Glomerular endothelial cell (primary cell): ENCODE data around the gene RHOH. TPM values are rescaled to one million over a fixed set of nuclear protein-coding genes. Genes with fewer than 3 reads are reported as not detected.

Experiments used
- DNase-seq: peaks from one replicate; pipeline ENCODE4 v3.0.0-alpha.2; 2011; ENCODE audit warnings: low read depth, low spot score; ENCODE audit errors: extremely low read depth
- total RNA-seq: library from RNA; depleted of rRNA; stranded (reverse); fragments of >200 nt; gene quantifications from 2 replicates; pipeline ENCODE4 v1.2.3, GENCODE V29; 2015

The RHOH gene
- total RNA-seq, 1 donor from 2014 or later: 0.82 TPM

DNA sequence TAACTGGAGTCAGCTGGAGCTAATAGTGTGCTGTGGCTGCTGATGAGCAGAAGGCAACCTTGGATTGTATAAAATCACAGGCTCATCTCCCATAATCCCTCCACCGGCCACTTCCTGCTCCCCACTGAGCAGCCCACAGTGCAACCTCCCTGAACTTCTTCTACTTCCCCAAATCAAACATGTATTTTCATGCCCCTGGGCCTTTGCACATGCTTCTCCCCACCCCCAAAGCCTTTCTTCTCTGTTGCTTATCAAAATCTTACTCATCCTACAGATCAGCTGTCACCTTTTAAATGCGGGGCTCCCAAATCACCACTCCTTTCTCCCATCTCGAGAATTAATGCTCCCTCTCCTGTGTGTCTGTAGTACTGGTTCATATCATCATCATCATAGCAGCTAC is 35.8 kb downstream of the RHOH start:
- no peak for DNase-seq

DNA sequence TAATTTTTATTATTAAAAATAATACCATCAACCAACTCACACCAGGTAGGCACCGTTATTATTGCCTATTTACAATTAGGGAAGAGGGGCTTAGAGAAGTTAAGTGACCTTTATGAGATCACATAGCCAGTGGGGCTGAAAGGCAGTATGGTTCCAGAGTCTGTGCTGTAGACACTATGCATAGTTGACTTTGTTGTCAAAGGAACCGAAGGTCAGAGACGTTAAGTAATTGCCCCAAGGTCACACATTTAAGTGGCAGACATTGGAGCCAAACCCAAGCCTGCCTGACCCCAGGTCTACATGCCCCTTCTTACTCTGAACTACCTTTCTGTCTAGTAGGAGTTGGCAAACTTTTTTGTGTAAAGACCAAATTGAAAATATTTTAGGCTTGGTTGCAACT is 36.4 kb downstream of the RHOH start:
- no peak for DNase-seq

DNA sequence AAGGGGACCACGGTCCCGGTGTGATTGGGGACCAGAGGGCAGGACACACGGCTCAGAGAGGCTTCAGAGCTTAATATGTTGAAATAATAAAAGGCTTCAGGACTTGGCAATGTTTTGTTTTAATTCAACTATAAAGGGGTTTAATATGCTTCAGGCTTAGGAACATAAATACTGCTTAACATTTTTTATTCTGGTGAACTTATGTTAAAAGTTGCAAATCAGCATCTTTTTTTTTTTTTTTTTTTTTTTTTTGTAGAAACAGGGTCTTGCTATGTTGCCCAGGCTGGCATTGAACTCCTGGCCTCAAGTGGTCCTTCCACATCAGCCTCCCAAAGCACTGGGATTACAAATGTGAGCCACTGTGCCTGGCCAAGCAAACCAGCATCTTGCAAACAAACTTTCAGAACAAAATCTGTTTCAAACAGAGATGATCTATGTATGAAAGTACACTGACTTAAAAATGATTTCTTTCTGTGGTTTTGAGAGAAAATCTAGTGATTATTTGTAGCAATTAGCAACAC is 37.7 kb downstream of the RHOH start:
- no peak for DNase-seq

DNA sequence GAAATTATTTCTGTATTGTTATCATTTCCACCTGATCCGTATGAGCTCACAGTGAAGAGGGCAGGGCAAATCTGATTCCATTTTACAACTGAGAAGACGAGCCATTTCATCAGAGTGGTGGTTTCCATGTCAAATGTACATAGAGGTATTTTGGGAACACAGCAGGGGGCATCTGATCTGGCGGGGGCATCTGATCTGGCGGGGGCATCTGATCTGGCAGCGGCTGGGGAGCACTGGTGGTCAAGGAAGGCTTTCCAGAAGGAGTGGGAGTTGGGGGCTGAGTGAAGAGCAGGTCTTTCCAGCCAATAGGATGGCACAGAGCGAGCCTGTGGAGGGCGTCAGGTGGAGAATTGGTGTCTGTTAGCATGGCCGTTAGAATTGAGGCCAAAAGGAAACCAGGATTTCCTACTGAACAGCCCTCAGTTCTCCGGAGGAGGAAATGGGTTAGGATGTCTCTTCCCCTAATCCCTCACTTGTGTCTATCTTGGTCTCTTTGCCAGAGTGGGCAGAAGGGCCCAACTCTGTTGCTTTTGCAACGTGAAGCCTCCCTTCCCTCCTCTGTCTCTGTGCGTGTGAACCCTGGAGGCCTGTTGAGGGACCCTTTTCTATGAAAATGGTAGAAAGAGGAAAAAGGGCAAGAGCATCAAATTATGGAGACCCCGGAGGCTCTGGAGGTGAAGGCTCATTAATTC is 41.3 kb downstream of the RHOH start:
- no peak for DNase-seq

DNA sequence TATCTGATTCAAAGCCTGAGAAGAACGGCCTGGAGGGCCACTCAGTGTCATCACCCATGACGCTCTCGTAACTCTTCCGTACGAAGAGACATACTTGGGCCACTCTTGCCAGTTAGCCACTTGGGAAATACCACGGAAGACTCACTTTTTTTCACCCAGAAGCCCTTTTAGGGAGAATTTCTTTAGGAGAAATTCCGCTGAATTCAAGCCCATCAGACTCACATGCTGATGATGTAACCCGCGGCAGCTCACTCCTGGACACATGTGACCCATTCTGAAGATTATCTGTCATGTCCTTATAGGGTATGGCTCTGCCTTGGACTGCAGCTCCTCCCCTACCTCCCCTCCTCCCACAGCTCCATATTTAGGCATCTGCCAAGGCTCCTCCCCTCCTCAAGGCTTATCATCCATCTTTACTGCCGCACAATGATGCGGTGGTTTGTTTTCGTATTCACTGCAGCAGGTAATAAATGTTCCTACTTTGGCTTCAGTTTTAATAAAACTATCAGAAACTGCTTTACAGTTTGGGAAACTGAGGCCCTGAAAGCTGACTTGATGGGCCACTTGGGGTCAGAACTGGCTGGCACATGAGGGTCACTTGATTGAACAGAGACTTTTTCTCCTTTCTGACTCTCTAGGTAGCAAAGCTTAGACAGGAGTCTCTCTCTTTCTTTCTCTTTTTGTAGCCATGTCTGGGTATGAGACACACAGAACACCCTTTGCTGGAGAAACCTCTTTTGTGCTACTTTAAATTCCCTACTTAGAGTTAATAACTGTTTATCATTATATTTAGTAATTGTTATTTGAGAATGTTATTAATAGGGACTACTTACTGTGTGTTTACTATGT is 42.1 kb downstream of the RHOH start:
- DNase-seq: no peak

DNA sequence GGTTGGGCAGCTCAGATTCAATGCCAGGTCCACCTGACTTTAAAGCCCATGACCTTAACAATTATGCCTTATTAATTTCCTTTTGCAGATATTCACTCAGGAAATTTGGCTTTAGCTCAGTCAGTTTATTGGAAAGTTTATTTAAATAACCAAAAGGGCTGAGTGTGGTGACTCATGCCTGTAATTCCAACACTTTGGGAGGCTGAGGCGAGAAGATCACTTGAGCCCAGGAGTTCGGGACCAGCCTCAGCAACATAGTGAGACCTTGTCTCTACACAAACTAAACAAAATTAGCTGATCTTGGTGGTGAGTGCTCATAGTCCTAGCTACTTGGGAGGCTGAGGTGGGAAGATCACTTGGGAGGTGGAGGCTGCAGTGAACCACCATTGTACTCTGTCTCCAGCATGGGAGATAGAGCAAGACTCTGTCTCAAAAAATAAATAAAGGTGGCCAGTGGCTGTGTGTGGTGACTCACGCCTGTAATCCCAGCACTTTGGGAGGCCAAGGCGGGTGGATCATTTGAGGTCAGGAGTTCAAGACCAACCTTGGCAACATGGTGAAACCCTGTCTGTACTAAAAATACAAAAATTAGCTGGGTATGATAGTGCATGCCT is 43.3 kb downstream of the RHOH start:
- DNase-seq: no peak

DNA sequence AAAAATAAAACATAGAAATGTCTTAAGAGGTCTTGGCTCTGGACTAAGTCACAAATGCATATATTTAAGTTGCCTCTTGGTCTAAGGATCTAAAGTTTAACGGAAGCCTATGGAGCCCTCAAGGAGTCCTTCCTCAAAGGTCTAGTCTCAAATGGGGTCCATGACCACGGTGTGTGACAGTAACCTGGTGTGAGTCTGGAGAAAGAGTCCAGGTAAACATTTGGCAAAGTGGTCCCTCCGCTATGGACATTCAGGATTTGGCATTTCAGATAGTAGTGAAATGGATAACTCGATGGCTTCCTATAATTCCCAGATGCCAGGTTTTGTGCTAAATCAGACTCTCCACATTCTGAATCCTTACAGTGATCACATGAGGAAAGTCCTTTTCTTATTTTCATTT is 44.2 kb downstream of the RHOH start:
- no peak for DNase-seq

DNA sequence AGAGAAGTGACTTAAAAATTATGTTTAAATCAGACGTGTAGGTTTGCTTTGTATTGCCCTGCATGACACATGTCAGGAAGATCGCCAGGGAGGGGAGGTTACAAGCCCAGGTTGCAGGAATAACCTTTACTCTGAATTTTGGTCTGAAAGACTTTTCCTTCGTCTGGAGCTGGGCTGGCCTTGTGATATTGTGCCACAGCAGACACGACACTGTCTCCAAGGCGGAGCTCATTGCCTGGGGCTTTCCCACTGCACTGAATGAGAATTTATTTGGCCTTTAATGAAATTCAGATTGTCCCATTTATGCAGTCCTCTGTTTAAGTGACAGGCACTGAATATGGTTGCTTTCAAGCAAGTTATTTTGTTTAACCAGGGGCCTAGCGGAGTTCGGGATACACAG is 45.1 kb downstream of the RHOH start:
- DNase-seq: no peak

DNA sequence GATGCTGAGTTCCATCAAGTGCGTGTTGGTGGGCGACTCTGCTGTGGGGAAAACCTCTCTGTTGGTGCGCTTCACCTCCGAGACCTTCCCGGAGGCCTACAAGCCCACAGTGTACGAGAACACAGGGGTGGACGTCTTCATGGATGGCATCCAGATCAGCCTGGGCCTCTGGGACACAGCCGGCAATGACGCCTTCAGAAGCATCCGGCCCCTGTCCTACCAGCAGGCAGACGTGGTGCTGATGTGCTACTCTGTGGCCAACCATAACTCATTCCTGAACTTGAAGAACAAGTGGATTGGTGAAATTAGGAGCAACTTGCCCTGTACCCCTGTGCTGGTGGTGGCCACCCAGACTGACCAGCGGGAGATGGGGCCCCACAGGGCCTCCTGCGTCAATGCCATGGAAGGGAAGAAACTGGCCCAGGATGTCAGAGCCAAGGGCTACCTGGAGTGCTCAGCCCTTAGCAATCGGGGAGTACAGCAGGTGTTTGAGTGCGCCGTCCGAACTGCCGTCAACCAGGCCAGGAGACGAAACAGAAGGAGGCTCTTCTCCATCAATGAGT is 46.6 kb downstream of the RHOH start:
- no peak for DNase-seq

DNA sequence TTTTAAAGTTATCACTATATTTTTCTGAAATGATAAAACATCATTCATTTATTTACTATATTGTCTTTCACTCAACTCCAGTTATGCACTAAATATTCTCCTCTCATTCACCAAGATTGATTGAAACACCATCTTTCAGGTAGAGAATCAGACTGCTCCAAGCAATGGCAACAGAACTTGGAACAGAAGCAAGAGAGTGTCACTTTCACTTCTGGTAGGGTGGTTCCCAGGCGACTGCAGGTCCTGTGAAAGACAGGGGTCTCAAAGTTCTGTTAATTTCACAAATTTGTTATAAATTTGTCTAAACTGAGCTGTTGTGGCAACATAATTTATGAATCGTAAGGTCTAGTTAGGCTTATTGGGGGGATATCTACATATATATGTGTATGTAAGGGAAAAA is 47.8 kb downstream of the RHOH start:
- no peak for DNase-seq

DNA sequence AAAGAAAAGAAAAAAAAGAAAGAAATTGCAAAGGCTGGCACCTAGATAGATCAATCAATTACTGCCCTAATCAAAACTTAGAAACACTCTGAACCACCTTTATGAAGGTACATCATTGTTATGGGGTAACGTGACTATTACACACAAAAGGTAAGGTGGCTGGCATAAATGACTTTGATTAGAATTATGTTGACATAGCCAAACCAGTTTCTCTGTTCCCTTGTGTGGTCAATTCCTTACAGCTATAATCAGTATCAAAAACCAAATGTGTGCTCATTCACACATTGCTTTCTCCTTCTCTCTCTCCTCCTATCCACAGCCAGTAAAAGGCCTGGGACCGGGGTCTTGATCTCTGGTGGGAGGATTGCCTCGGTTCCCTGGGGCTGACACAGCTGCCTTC is 48.7 kb downstream of the RHOH start:
- no peak for DNase-seq

DNA sequence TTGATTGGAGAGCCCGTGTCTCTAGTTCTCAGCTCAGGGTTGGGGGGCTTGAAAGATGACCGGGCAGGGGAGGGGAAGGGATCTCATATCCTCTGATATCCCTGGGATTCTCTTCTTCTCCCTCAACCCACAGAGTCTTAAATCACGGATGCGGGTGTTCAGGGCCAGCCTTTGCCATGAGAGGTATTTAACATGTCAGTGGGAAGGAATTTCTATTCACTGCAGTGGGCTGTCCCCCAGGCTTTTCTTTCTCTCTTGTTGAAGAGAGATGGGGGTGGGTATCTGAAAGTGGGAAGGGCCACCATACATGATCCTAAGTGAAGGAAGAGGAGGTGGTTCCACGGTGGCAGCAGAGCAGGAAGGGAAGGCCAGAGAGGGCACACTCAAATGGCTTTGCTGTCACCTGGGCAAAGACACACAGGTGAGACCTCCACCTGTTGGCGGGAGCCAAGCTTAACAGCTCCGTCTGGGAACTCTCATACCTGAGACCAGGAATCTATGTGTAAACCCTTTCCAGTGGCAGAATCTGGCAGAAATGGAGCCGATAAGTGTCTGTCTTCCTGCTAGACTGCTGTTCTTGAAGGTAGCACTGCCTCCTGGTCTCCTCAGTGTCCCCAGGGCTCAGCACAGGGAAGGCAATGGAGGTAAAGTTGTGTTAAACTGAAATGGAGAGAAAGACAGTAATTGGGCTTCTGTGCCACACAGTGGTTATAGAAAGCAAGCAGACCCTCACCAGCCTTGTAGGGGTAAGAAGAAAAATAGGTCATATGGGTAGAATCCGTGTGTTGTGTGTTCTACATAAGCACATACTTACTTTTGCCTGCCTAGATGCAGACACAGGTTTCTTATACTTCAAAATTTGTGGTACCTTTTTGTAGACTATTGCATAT is 49.4 kb downstream of the RHOH start:
- no peak for DNase-seq

DNA sequence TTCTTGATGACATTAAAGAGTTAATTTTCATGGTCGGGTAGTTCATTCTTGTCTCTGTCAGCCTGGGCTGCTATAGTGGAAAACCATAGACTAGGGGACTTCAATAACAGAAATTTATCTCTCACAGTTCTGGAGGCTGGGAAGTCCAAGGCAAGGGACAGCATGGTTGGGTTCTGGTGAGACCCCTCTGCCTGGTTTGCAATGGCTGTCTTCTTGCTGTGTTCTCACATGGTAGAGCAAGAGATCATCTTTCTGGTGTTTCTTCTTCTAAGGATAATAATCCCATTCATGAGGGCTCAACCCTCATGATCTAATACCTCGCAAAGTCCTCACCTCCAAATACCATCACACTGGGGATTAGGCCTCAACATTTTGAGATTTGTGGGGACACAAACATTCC is 50.1 kb downstream of the RHOH start:
- DNase-seq: no peak

DNA sequence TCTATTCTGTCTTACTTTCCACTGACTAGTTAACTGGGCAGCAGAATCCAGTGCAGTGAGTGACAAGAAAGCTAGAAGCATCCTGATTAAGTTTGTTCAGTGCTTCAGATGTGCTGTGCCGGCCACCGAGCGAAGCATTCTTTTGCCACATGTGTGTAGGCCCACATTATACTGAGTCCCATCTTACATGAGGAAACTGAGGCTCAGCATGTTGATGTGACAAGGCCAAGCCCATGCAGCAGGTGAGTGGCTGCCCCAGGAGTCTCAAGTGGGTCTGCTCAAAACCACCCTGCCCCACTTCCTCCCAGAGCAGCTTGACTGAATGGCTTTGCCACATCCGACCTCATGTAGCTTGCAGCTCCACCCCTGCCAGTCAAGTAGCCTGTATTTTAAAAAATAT is 50.5 kb downstream of the RHOH start:
- no peak for DNase-seq

DNA sequence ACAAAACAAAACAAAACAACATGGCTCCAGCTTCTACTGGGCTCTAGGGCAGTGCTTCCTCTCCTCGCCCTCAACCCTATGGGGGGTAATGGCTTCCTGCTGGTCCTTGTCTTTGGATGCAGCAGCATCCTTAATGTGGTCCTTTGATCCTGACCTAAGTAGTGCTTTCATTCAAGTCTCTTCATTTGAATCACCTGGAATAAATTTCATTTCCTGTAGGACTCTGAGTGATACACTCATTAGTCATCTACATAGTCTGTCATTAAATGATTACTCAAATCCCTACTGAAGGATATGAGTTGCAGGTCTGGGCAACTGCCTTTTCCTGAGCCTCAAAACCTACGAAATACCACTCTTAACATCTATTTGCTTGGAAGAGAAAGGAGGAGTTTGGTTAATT is 54.5 kb downstream of the RHOH start:
- no peak for DNase-seq

DNA sequence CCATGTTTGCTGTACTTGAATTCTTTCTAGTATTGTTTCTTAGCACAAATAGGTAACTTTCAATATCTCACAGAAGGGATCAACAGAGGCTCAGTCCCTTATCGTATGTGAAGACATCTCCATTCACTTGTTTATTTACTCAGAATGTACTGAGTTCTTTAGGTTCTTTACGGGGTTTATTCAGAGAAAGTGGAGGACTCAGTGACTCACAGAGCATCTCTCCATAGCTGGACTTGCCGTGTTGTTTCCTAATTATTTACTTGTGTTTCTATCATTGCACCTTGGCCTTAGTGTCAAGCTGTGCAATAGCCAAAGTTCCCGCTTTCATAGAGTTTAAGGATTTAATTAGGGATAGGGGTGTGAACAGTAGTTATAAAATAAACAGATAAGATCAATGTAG is 57.1 kb downstream of the RHOH start:
- DNase-seq: no peak

DNA sequence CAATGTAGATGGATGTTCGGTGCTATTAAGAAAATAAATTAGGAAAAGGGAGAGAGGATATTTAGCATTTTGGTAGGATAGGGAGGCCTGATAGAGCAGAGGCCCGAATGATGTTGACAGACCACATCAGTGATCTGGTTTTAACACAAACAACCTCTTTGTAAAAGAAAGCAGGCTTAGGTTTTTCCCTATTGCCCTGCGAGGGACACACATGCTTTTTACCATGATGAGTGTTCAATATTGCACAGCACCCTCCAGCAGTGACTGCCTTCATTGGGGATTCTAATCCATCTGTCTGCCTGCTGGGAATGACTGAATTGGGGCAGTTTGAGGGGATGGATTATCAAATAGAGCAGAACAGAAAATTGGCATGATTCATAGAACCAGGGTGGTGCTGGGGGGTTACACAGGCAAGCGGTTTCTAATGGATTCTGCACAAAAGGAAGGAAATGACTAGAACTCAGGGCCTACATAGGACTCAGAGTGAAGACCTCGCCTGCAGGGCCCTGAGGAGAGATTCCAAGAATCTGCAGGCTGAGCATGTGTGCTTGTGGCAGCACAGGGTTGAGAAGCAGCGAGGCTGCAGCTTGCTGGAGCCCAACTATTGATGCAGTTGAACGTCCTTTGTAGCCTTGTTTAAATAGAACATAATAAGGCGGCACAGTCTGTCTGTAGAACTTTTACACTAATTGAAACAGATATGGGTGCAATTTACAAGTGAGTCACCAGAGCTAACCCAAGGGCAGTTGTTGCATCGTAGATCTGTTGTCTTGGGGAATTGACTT is 58.0 kb downstream of the RHOH start:
- DNase-seq: no peak

DNA sequence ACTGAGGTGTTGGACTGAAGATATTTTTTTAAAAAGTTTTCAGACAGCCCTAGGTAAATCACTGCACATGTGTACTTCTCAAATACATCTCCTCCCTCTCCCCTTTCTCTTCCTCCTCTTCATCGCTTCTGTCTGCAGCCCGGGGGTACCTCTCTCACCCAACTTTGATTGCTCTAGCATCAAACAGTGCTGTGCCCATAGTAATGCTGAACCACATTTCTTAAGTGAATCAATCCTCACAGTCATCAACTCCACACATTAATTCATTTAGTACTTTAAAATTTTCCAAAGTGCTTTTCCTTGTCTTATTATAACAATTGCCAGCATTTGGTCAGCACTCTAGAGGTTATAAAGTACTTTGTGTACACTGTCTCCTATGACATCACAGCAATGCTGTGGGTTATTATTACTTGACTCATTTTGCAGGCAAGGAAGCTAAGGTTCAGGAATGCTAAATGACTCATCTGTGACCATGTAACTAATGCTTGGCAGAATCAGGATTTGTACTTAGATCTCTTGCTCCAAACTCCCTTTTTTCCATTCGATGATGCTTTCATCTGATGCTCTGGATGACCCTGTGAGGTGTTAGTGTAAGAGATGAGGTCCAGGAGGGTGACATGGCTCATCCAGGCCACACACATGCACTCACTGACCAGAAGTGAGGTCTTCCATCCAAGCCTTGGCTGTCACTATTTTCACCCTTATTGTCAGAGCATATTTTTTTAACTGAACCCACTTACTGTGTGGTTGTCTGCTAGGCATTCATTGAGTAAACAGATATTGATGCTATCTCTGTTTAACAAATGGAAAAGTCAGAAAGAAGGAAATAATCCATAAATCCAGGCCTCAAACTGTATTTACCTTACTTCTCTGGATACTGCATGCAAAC is 58.8 kb downstream of the RHOH start:
- DNase-seq: peak; percentile 90

DNA sequence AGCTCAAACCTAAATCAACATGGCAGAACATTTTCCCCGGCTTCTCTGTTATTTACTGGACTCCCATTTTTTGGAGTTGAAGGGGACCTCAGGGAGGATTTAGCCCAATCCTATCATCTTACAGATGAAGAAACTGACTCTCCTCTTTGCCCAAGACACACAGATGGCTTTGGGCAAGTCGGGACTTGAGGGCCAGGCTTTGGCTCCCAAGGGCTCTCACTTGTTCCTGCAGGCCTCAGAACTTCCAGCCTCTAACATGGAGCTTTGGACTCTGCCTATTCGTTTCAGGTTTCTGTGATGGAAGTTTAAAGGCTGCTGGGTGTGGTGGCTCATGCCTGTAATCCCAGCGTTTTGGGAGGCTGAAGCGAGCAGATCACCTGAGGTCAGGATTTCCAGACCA is 59.5 kb downstream of the RHOH start:
- no peak for DNase-seq
